Measurements from ENCODE around the gene MRAP. TPM values are rescaled to one million over a fixed set of nuclear protein-coding genes. Genes with fewer than 3 reads are reported as not detected.

Gene MRAP
- total and polyA plus RNA-seq, 9 of the 15 experiments (the other 6 are each of a cell fraction or from before 2014, with no cell fraction given): 0.63 to 2.3 TPM; not detected in 7

- WGBS (ENCODE audit: insufficient coverage, low coverage, missing lambda C conversion rate): 91% methylated on average over 7 of the region's 7 CpGs
- Histone ChIP-seq H3K27ac (ENCODE audit: extremely low read depth, low read depth, low read length) (no peak overlapping the region), H3K9me1 (ENCODE audit: control insufficient read depth, insufficient read depth, low read length) (peaks cover 3% of the 10 kb centered on the region), H3K79me2 (ENCODE audit: control insufficient read depth, insufficient read depth, low read length) (no peaks in the 10 kb centered on the region), H3K27me3 (ENCODE audit: control insufficient read depth in 2 of 2, insufficient read depth in 2 of 2, low read length in 2 of 2) (no peaks in the 10 kb centered on the region), H3K4me3 (no peak overlapping the region), H3K36me3 (ENCODE audit: control insufficient read depth, insufficient read depth, low read length) (peaks cover 66% of the 10 kb centered on the region), H2AFZ (ENCODE audit: low read depth, low read length) (no peak overlapping the region), H3K9me3 (replicated peaks; ENCODE audit: control insufficient read depth, insufficient read depth, low read depth, low read length) (peaks cover 6% of the 10 kb centered on the region), H3K4me1 (replicated peaks in 1 of 2; ENCODE audit: control insufficient read depth in 2 of 2, insufficient read depth in 2 of 2, low read length in 2 of 2) (peaks cover 0 to 6% of the 10 kb centered on the region in 2 experiments; a peak in 2 of 5 replicates), H3K9ac (ENCODE audit: insufficient read depth in 1 of 2, low read depth in 2 of 2, low read length in 2 of 2) (no peak overlapping the region), H4K20me1 (replicated peaks; ENCODE audit: control insufficient read depth, insufficient read depth, low read length) (no peaks in the 10 kb centered on the region), H3K4me2 (ENCODE audit: insufficient read depth, low read length) (no peak overlapping the region)
- FAIRE-seq (no peak), DNase-seq (ENCODE audit: extremely low read depth in 1 of 4, low spot score in 3 of 4) (no peak), ATAC-seq (no peak)
- ChIA-PET CTCF (ENCODE audit: low intra/inter-chr PET ratio) (no interaction called here), POLR2A (no interaction called here)
- TF ChIP-seq TFAM (CRISPR knock-in tag; conservative IDR thresholded peaks at IDR 0.05): no peak
- peak; percentile 84 for TF ChIP-seq ZNF121 (CRISPR knock-in tag; conservative IDR thresholded peaks at IDR 0.05)
- no TSS peak for BruUV-seq (replicated peaks)
- in situ Hi-C loops (cut with MboI): no loop called here
- intact Hi-C loops (cut with micrococcal nuclease): no loop called here
Observed at GRCh38 chr21:32304998-32305397, 6.3 kb downstream of the MRAP start.

- Histone ChIP-seq H3K4me3 (no peak overlapping the region), H3K36me3 (ENCODE audit: control insufficient read depth, insufficient read depth, low read length) (peaks cover 68% of the 10 kb centered on the region; the same call in 2 of the 3 replicates), H2AFZ (ENCODE audit: low read depth, low read length) (no peak overlapping the region), H3K9me3 (replicated peaks; ENCODE audit: control insufficient read depth, insufficient read depth, low read depth, low read length) (no peaks in the 10 kb centered on the region; the same call in 1 of the 2 replicates), H3K27ac (ENCODE audit: extremely low read depth, low read depth, low read length) (no peak overlapping the region), H3K27me3 (ENCODE audit: control insufficient read depth in 2 of 2, insufficient read depth in 2 of 2, low read length in 2 of 2) (no peaks in the 10 kb centered on the region), H3K9ac (ENCODE audit: insufficient read depth in 1 of 2, low read depth in 2 of 2, low read length in 2 of 2) (peak overlapping the region in 1 of 2 experiments; percentile 26; a peak in 1 of 4 replicates), H3K4me2 (ENCODE audit: insufficient read depth, low read length) (no peak overlapping the region), H3K79me2 (ENCODE audit: control insufficient read depth, insufficient read depth, low read length) (no peaks in the 10 kb centered on the region), H3K9me1 (ENCODE audit: control insufficient read depth, insufficient read depth, low read length) (no peaks in the 10 kb centered on the region), H3K4me1 (replicated peaks in 1 of 2; ENCODE audit: control insufficient read depth in 2 of 2, insufficient read depth in 2 of 2, low read length in 2 of 2) (no peaks in the 10 kb centered on the region), H4K20me1 (replicated peaks; ENCODE audit: control insufficient read depth, insufficient read depth, low read length) (no peaks in the 10 kb centered on the region)
- 94% methylated on average over 22 of the region's 22 CpGs for WGBS (ENCODE audit: insufficient coverage, low coverage, missing lambda C conversion rate)
- ChIA-PET CTCF (ENCODE audit: low intra/inter-chr PET ratio) (no interaction called here), POLR2A (interaction anchor here (1.3 kb wide), 1 partner anchor 11 kb away, joined by 4 read pairs; no protein-coding TSS in a partner anchor)
- intact Hi-C loops (cut with micrococcal nuclease): no loop called here
- FAIRE-seq (no peak), ATAC-seq (peak; percentile 82), DNase-seq (ENCODE audit: extremely low read depth in 1 of 4, low spot score in 3 of 4) (peak in 2 of 4 experiments; percentile 37 to 46)
- in situ Hi-C loops (cut with MboI): no loop called here
- BruUV-seq (replicated peaks): no TSS peak
- TF ChIP-seq ESRRB (CRISPR knock-in tag; IDR thresholded peaks at IDR 0.05; ENCODE audit: borderline replicate concordance) (no peak), POLR2A (conservative IDR thresholded peaks at IDR 0.05) (0 out of 2 replicates have a peak, but pooled peaks have one; percentile 7), CTCF (IDR thresholded peaks at IDR 0.05 in 2 of 3, conservative IDR thresholded peaks at IDR 0.05 in 1 of 3; ENCODE audit: insufficient read depth in 2 of 3, low read depth in 1 of 3, low read length in 3 of 3) (peak; percentile 30 to 56 (median 52)), ZNF23 (CRISPR knock-in tag; IDR thresholded peaks at IDR 0.05) (no peak), THRAP3 (IDR thresholded peaks at IDR 0.05; ENCODE audit: borderline replicate concordance) (no peak), RHOXF2B (CRISPR knock-in tag; conservative IDR thresholded peaks at IDR 0.05) (no peak), ZNF146 (CRISPR knock-in tag; IDR thresholded peaks at IDR 0.05; ENCODE audit: unreplicated experiment) (no peak), KDM1A (IDR thresholded peaks at IDR 0.05) (no peak), ELF2 (CRISPR knock-in tag; IDR thresholded peaks at IDR 0.05) (no peak), HOMEZ (CRISPR knock-in tag; IDR thresholded peaks at IDR 0.05) (no peak), CBX5 (IDR thresholded peaks at IDR 0.05; ENCODE audit: borderline replicate concordance, low read depth) (no peak), ZNF778 (CRISPR knock-in tag; IDR thresholded peaks at IDR 0.05) (no peak)
Observed at GRCh38 chr21:32306021-32306780, 7.5 kb downstream of the MRAP start.

All from K562 (cell line).